GM23338 (cell line): Measurements from ENCODE around the gene ZBTB20. TPM values are rescaled to one million over a fixed set of nuclear protein-coding genes. Genes with fewer than 3 reads are reported as not detected.

Experiments
- CREB1 ChIP-seq: fragments of 250-450 bp; sonication (Bioruptor Pico); IDR thresholded peaks from 2 replicates; pipeline ENCODE4 v1.5.0; 2020; ENCODE audit warnings: low read depth, mild to moderate bottlenecking, moderate library complexity
- CTCF ChIP-seq, 2 experiments: fragments of 200-600 bp in 1 of 2; sonication (generic) in 1 of 2; conservative IDR thresholded peaks; 2 replicates each; pipeline versions ENCODE4 v1.5.1 to v1.6.1; 2016 to 2017; ENCODE audit warnings: antibody characterized with exemption in 2 of 2, low read depth in 2 of 2, mild to moderate bottlenecking in 2 of 2, moderate library complexity in 1 of 2
- ETS1 ChIP-seq: IDR thresholded peaks from 2 replicates; pipeline ENCODE4 v1.6.1; 2016; ENCODE audit warnings: antibody characterized with exemption
- JUNB ChIP-seq: IDR thresholded peaks from one replicate; pipeline ENCODE4 v1.6.1; 2016; ENCODE audit warnings: antibody characterized with exemption; ENCODE audit not compliant: unreplicated experiment
- NANOG ChIP-seq: IDR thresholded peaks from 2 replicates; pipeline ENCODE4 v1.6.1; 2016; ENCODE audit warnings: antibody characterized with exemption, borderline replicate concordance
- POLR2AphosphoS5 ChIP-seq: IDR thresholded peaks from 2 replicates; pipeline ENCODE4 v1.6.1; 2016; ENCODE audit warnings: antibody characterized with exemption, low read depth
- ZNF114 ChIP-seq: fragments of 250-450 bp; sonication (Bioruptor Pico); IDR thresholded peaks from 2 replicates; pipeline ENCODE4 v1.5.0; 2020; ENCODE audit warnings: mild to moderate bottlenecking, moderate library complexity
- ZNF331 ChIP-seq: fragments of 250-450 bp; sonication (Bioruptor Pico); IDR thresholded peaks from 2 replicates; pipeline ENCODE4 v1.5.0; 2020; ENCODE audit warnings: low read depth, mild to moderate bottlenecking, moderate library complexity
- ZNF462 ChIP-seq: fragments of 250-450 bp; sonication (Bioruptor Pico); IDR thresholded peaks from 2 replicates; pipeline ENCODE4 v1.5.0; 2020; ENCODE audit warnings: mild to moderate bottlenecking, moderate library complexity
- polyA plus RNA-seq: library from polyadenylated mRNA; unstranded; fragments of >200 nt; fragmentation: Nextera tagmentation; extraction: Ambion mirVana; gene quantifications from 2 replicates; pipeline ENCODE4 v1.2.1, GENCODE V29; 2016
- total RNA-seq: library from RNA; depleted of rRNA; stranded (reverse); fragments of >200 nt; shearing (Covaris generic); gene quantifications from 2 replicates; pipeline ENCODE4 v1.2.3, GENCODE V29; 2014

ZBTB20 gene
- total and polyA plus RNA-seq, 2 experiments from 2014 or later, result 2.0 to 3.3 TPM

GRCh38 chr3:114558271-114558670, 588.8 kb downstream of the ZBTB20 start (continued):
- TF ChIP-seq ZNF462 (CRISPR knock-in tag) (no peak), POLR2AphosphoS5 (no peak), ZNF331 (CRISPR knock-in tag) (no peak), JUNB (no peak), ZNF114 (CRISPR knock-in tag) (no peak), ETS1 (no peak), NANOG (no peak), CREB1 (no peak), CTCF (conservative IDR thresholded peaks at IDR 0.05; ENCODE audit: low read depth in 2 of 2) (no peak)
